Measurements from ENCODE around the gene STK39.

STK39 gene

DNA sequence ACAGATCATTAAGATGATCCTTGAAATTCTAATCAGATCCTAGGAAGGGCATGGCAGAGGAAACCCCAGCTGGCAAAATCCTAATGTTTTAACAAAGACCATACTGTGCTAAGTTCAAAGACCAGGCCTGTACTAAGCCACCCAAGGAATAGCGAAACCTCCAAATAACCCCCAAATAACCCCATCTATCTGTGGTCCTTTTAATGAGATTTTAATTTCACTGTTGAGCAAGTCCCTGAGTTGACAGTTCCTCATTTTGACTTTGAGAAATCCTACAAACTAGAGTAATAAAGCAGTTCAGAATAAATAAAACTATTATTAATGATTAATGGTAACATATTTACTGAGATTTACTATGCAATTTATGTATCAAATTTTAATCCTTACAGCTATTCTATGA is 259.8 kb downstream of the STK39 start:
- TF ChIP-seq, protein P1, sequence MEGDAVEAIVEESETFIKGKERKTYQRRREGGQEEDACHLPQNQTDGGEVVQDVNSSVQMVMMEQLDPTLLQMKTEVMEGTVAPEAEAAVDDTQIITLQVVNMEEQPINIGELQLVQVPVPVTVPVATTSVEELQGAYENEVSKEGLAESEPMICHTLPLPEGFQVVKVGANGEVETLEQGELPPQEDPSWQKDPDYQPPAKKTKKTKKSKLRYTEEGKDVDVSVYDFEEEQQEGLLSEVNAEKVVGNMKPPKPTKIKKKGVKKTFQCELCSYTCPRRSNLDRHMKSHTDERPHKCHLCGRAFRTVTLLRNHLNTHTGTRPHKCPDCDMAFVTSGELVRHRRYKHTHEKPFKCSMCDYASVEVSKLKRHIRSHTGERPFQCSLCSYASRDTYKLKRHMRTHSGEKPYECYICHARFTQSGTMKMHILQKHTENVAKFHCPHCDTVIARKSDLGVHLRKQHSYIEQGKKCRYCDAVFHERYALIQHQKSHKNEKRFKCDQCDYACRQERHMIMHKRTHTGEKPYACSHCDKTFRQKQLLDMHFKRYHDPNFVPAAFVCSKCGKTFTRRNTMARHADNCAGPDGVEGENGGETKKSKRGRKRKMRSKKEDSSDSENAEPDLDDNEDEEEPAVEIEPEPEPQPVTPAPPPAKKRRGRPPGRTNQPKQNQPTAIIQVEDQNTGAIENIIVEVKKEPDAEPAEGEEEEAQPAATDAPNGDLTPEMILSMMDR (IDR thresholded peaks at IDR 0.05; ENCODE audit: extremely low read depth, missing control alignments): no peak
- DNase-seq (ENCODE audit: low spot score): no peak

DNA sequence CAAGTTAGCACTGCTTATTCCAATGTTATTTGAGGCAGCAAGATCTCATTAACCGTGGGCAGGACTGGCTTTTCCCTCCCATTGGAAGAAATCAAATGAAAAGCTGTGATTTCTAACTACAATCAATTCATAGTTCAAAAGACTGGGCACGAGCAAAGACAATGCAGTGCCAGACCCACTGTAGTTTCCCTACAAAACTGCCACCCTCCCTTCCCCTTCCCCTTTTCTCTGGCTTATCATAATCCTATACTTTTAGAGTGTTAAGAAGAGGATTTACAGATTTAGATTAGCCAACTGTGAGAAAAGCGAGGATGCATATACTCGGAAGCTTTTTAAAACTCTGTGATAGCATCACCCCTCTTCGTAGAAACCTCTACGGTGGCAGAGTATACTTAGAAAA is 260.4 kb downstream of the STK39 start:
- no peak for DNase-seq (ENCODE audit: low spot score)
- TF ChIP-seq, protein P1 (IDR thresholded peaks at IDR 0.05; ENCODE audit: extremely low read depth, missing control alignments): no peak

DNA sequence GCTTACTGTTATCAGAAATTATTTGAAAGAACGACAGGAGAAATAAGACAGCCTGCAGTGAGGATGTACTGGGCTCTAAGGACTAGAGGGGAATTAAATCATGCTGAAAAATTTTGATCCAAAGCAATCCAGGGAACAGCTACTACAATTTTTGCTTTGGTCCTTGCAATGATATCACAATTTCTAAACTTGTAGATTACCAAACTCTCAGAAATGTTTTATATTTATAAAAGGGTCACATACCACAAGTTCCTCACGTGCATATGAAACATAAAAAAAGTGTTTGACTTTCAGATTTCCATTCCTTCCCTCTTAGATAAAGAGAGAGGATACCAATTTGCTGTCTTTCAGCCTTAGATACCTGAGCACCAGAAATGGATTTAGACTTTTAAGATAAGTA is 261.2 kb downstream of the STK39 start:
- no peak for DNase-seq (ENCODE audit: low spot score)
- TF ChIP-seq, protein P1 (IDR thresholded peaks at IDR 0.05; ENCODE audit: extremely low read depth, missing control alignments): no peak

DNA sequence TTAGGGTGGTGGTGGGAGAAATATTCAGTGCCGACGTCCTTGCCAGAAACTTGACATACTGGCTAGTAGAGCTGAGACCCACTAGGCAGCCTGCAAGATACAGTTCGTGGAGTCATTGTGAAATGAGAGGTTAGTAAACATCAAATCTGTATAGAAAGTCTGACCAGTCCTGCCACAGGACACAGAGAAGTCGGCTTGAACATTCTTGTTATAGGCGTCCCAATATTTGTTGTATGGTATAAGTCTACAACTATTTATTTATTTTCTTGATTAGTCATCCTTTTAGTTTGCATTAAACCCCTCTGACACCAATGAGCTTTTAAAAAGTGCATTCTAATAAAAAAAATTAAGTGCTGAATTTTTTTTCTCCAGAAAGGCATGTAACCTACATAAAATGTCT is 265.4 kb downstream of the STK39 start:
- DNase-seq (ENCODE audit: low spot score): no peak
- TF ChIP-seq, protein P1 (IDR thresholded peaks at IDR 0.05; ENCODE audit: extremely low read depth, missing control alignments): no peak

DNA sequence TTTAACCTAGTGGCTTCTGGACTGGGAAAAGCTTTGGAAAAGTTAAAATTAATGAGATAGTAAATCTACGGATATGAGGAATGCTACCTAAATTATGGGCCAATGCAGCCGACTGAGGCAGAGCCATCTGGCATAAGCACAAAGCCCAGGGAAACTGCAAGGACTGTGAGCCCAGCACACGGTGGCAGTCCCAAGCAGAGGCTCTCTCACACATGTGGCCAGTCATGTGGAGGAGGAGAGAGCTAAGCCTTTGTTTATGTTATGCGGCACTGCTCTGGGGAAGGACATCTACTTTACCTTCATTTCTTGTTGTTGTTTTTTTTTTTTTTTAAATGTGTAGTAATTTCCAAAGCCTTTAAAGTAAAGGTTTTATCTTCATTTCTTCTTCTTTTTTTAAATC is 267.0 kb downstream of the STK39 start:
- no peak for DNase-seq (ENCODE audit: low spot score)
- TF ChIP-seq, protein P1 (IDR thresholded peaks at IDR 0.05; ENCODE audit: extremely low read depth, missing control alignments): no peak

DNA sequence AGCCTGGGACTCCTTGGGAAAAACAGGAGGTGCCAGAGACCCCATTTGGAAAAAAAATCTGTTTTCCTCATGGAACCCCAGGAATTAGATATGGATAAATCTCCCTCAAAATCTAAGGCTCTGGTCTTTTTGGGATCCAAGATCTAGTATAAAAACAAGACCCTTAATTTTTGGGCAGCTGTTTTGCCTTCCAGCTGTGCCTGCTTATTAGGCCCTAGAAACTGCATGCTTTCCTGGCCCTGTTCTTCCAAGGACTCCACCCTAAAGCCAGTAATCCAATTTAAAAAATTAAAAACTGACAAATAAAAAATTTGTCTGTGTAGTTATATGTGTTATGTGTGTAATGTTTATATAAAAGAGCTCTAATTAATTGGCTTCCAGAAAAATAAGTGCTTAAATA is 274.6 kb downstream of the STK39 start:
- DNase-seq (ENCODE audit: low spot score): no peak
- TF ChIP-seq, protein P1 (IDR thresholded peaks at IDR 0.05; ENCODE audit: extremely low read depth, missing control alignments): no peak

DNA sequence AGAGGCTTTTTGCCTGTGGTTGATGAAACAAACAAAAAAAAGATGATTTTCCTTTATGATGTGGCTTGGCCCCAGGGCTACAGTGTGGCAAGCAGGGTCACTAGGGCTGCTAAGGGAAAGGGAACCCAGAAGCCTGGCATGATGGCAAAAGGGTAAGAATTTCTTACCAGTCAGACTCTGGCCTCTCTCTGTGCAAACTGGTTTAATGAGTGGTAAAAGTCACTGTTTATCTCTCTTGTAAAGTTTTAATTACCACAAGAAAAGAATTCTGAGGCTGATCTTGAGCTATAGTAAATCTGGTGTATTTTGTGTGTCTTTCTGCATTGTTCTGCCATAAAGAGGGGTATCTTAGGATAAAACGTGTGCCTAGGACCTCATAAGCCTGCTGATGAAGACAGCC is 275.4 kb downstream of the STK39 start:
- no peak for DNase-seq (ENCODE audit: low spot score)
- TF ChIP-seq, protein P1 (IDR thresholded peaks at IDR 0.05; ENCODE audit: extremely low read depth, missing control alignments): no peak

Data from GM20000 (cell line).